Fibroblast of skin of back (primary cell): ENCODE data around the gene NEK1.

Experiments
- DNase-seq: peaks from one replicate; pipeline ENCODE4 v3.0.0-alpha.2; 2013

The NEK1 gene

DNA sequence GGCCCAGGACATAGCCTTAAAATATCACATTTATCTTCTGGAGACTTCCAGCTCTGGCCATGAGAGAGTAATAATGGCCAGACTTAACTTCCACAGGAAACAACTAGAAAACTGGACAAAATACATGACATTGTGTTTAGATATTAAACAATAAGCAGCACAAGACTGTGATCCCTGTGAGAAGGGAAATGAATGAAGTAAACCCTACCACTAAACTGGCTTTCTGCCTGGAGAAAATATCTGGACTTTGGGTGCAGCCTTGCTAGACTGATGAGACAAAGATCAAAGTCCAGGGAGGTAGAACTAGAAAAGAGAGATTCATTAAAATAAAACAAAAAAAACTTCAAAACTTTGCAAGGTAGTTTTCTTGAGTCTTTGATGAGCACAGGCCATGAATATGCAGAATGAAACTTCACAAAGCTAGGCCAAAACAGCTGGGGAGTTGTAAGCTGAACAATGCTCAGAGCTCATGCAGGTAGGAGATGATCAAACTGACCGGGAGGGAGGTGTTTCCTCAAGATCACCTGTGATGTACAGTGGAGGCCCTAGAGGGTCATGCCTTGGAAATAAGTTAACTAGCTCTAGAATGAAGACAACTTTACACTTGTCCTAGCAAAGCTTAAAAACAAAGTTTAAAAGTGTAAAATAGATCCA lies 194.6 kb downstream of the NEK1 start:
- DNase-seq: no peak

DNA sequence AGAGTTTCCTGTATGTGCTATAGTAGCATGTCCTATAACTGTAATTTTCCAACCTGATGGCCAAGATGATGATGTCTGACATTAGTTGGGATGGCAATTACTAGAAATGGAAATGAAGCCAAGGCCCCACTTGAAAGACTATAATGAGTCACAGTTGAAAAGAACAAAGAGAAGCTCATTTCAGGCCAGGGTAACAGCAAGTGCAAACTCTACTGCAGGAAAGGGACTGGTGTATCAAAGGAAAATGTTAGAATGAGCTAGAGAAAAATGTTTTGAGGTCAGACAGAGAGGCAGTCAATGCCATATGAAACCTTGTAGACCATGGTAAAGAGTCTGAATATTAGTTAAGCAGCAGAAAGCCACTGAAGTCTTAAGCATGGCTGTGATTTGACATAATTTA lies 195.4 kb downstream of the NEK1 start:
- no peak for DNase-seq

DNA sequence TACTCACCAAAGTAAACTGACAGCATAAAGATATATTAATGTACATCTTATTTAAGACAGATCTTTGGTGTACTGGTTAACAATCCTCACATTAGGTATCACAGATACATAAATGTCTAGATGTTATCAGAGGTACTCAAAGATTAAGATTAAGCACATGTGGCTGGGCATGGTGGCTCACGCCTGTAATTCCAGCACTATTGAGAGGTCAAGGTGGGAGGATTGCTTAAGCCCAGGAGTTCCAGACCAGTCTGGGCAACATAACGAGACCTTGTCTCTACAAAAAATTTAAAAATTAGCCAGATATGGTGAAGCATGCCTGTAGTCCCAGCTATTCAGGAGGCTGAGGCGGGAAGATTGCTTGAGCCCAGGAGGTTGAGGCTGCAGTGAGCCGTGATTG lies 195.9 kb downstream of the NEK1 start:
- DNase-seq: no peak

DNA sequence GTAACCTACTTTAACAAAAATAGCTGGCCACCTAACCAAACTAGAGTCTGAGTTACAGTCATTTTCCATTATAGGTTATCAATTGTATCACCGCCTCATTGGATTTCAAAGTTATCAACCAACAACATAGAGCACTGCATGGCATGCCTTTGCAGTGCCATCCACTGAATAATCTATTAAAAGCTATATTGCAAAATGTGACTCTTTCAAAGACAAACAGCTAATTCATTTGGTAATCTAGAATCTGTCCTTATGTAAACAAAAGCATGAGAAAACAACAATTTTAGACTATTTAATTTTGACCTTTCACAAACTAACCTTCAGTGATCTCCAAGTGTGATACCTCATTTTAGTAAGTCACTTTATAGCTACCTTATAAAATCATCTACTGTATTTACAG lies 197.5 kb downstream of the NEK1 start:
- no peak for DNase-seq

DNA sequence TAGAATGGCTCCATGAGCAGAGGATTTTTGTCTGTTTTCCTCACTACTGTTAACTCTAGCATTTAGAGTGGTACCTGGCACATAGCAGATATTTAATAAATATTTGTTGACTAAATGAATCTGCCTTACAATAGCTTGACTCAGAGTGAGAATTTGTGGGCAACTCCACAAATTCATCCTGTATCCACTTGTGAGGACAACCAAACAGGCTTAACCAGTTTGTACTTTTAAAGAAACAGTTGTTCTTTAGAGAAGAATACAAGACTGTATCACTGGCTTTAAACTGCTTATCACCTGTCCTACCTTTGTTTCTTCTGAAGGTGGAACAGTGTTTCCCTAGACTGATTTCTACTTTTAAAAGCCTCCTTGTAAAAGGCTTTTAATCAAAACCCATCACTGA lies 200.3 kb downstream of the NEK1 start:
- no peak for DNase-seq

DNA sequence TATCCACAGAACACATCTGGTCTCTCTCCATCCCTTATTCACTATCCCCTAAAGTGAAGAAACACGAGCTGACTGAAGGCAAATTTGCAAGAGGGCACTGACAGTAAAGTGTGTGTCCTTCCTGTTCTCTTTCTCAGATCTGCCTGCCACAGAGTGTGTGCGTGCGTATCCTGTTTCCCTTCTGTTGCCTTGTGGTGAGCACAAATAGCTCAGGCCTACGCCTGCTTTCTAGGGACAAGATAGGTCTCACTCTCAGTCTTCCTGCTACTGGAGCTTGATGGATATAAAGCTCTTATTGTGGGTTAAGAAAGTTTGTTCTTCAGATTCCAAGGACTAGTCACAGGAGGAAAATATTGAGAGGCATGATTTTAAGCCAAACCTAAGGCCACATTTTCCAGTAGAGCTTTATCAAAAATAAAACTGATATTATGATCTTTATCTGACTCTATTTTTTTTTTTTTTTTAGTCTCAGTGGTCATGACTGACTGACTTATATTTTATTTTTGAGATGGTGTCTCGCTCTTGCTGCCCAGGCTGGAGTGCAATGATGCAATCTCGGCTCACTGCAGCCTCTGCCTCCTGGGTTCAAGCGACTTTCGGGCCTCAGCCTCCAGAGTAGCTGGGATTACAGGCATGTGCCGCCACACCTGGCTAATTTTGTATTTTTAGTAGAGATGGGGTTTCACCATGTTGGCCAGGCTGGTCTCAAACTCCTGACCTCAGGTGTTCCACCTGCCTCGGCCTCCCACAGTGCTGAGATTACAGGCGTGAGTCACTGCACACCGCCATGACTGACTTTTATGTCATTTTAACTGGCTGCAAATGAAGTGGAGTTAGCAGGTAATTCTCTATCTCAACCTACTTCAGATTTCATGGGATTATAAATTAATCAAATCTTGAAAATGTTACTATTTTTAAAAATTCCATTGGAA lies 201.3 kb downstream of the NEK1 start:
- DNase-seq: peak; percentile 92

DNA sequence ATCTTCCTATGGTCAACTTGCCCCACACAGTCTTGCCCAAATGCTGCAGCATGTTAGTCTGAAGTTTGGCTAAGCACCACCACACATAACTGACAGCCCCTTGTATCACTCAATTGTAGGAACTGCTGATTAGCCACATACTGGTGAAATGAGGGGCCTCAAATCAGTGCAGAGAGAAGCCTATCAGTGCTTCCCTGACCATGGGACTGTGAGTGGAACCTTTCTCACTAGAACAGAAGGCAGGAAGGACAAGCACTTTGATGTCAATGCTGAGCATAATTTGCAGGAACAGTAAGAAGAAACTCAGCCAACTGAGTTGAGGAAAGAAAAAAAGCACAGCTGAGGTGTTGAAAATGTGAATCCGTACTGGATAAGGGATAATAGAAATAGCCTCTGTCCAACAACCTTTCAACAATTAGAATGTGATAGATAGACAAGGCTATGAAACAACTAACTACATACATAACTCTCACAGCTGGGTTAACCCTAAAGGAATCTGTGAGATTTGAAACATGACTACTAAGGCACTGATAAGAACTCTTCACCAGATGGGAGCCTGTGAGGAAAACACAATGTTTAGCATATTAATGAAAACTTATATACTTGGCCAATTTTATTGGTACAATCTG lies 205.1 kb downstream of the NEK1 start:
- DNase-seq: peak; percentile 32

DNA sequence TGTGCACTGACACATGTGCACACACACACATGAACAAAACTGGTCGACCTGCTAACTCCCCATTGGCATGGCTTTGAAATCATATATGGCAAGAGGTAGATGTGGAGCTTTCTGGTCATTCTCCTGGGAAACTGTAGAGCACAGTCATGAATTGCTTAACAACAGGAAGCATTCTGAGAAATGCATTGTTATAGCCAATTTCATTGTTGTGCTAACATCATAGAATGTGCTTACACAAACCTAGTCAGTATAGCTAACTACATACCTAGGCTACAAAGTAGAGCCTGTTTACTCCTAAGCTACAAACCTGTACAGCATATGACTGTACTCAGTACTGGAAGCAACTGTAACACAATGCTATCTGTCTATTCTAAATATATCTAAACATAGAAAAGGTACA lies 207.4 kb downstream of the NEK1 start:
- no peak for DNase-seq

DNA sequence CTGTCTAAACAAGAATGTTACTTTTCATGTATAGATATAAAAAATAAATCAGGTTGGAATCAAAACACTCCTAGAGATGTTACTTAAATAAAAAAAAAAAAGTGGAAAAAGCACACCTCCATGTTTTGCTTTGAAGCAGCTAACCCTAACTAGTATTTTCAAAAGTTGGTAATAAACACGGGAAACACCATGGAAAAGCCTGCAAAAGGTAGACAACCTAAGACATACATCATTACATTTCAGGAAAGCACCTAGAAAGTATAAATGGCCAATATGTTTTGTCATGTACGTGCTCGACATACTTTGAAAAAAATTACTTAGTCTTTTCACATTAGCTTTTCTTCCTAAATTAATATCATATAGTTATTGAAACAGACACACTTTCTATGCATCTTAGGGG lies 211.6 kb downstream of the NEK1 start:
- DNase-seq: no peak

DNA sequence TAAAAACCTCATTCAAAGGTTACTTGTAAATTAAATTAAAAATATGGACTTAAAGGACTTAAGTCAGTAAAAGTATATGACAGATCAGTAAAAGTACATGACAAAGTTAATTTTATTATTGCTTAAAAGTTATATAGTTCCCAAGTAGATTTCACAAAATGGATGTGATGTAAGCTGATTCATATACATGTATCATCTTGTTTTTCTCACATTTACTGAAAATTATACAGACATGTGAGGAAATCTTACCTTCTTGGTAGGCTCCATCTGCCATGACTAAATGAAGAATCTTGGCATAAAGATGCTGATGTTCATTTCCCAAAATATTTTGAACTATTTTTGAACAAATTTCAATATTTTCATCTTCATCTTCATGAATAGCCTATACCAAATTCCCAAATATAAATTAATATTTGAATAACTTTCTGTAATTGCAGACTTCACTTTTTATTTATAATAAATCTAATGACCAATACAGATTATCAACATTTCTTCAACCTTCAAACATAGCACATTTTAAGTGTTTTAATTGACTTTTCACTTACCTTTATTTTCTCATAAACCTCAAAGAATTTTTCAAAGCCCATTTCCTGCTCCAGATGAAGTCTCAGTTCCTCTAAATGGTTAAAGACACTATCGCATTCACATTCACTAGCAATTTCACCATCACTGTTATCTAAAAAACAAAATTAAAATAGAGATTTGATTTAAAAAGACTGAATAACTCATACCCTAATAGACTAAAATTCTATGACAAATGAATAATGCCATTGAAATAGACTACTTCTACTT lies 212.2 kb downstream of the NEK1 start:
- no peak for DNase-seq

DNA sequence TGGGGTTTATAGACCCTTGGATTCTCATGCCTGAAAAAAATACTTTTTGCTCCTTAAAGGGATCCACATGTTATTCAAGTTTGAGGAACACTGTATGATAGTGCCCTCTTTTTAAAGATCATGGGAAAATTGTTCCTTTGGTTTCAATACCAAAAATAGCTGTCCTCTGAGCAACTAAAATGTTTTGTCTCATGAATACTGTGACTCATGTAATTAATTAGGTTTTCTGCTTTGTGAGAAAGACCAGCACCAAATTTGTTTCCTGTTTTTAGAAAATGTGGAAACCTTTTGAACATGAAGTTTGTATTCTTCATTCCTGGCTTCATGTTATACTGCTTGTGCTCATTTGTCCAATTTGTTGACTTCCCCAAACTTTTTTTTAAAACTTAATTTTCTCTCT lies 214.1 kb downstream of the NEK1 start:
- DNase-seq: peak; percentile 91

DNA sequence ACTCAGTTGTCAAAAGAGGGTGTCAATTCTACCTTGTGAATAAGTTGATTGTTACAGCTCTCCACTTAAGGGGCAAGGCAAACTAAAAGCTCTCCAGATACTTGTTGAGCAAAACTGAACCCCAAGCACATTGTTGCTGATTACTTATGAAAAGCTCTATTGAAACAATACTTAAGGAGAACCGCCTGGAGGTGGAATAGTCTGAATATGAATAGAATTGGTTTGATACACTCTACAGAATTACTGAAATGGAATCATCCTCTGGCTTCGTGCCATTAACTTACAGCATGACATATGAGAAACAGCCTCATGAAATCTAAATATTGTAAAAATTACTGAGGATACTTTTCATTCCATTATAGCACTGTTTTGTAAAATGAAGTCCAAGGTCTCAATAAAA lies 214.6 kb downstream of the NEK1 start:
- peak; percentile 85 for DNase-seq

DNA sequence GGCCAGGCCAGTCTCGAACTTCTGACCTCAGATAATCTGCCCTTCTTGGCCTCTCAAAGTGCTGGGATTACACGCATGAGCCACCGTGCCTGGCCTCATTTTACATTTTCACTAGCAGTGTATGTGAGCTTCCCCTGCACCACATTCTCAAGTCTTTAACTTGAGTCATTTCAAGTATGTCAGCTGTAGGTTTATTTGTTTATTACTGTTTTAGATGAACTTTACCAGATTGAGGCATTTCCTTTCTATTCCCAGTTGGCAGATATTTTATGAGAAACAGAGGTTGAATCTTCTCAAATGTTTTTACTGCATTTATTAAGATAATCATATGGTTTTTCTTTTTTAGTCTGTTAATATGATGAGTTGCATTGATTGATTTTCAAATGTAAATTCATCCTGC lies 227.0 kb downstream of the NEK1 start:
- DNase-seq: peak; percentile 77

DNA sequence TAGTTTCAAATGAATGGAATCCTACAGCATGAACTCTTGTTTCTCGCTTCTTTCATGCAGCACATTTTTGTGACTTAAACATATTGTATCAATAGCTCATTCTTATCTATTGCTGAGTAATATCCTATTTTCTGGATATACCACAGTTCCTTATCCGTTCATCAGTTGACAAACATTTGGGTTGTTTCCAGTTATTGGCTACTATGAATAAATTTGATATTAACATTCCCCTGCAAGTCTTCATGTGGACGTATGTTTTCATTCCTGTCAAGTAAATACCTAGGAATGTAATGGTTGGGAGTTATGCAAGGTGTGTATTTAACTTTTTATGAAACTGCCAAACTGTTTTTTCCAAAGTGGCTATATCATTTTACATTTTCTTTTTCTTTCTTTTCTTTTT lies 227.6 kb downstream of the NEK1 start:
- no peak for DNase-seq

DNA sequence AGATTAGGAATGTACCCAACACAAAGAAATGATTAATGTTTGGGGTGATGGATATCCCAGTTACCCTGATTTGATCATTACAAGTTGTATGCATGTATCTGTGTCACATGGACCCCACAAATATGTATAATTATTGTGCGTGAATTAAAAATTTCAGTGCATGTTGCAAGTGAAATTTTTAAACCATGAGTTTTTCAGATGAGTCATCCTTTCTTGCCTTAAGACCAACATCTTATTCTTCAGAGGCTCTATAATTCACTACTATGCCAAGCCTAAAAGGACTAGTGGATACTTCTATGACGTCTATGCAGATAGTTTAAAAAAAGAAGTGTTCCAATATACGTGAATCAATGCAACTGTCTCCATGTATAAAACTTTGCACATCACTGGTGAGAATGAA lies 228.7 kb downstream of the NEK1 start:
- DNase-seq: peak; percentile 91

DNA sequence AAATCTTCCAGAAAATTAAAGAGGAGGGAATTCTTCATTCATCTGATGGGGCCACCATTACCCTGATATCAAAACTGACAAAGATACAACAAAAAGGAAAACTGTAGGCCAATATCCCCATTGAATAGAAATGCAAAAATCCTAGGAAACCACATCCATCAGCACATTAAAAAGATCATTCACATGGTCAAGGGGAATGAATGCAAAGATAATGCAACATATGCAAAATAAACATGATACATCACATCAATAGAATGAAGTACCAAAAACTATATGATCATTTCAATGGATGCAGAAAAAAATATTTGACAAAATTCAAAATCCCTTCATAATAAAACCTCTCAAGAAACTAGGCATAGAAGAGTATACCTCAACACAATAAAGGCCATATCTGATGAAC lies 232.7 kb downstream of the NEK1 start:
- no peak for DNase-seq

DNA sequence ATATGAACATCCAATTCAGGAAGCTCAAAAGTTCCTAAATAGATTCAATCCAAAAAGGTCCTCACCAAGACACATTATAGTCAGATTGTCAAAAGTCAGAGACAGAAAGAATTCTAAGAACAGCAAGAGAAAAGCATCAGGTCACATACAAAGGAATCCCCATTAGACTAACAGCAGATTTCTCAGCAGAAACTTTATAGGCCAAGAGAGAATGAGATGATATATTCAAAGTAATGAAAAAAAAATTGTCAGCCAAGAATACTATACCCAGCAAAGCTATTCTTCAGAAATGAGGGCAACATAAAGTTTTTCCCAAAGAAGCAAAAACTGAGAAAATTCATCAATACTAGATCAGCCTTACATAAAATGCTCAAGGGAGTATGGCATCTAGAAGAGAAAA lies 235.0 kb downstream of the NEK1 start:
- DNase-seq: no peak

DNA sequence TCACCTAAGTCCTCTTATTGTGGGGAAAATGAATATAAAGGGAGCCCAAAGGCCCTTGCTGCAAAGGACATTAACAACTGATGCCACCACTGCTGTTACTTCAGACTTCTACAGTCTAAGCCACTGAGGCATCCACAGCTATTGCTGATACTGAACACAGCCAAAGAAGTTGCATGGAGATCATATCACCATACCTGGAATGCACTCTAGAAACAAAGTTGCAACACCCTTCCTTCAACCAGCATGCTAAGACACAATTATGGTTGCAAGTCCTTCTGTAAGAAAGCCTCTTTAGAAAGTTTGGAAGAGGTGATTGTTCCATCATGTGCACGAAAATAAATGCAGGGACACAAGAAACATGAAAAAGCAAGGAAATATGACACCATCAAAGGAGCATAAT lies 236.0 kb downstream of the NEK1 start:
- DNase-seq: no peak

DNA sequence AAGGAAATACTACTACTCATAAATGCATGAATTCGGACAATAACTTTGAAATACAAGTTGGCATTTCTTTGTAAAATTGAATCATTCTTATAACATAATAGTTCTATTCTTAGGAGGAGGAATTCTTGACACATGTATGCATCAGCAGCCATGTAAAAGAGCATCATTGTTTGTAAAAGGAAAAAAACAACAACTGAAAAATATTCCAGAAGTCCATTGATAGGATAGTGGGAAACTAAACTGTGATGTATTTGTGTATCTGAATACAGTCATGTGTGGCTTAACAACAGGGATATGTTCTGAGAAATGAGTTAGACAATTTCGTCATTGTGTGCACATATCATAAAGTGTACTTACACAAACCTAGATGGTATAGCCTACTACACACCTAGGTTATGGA lies 239.6 kb downstream of the NEK1 start:
- DNase-seq: no peak

DNA sequence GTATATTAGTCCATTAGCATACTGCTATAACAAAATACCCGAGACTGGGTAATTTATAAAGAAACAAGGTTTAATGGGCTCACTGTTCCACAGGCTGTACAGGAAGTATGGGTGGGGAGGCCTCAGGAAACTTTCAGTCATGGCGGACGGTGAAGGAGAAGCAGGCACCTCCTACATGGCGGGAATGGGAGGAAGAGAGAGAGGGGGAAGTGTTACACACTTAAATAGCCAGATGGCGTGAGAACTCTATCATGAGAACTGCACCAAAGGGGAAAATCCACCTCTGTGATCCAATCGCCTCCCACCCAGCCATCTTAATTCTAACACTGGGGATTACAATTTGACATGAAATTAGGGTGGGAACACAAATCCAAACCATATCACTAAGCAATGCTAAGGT lies 242.7 kb downstream of the NEK1 start:
- no peak for DNase-seq

DNA sequence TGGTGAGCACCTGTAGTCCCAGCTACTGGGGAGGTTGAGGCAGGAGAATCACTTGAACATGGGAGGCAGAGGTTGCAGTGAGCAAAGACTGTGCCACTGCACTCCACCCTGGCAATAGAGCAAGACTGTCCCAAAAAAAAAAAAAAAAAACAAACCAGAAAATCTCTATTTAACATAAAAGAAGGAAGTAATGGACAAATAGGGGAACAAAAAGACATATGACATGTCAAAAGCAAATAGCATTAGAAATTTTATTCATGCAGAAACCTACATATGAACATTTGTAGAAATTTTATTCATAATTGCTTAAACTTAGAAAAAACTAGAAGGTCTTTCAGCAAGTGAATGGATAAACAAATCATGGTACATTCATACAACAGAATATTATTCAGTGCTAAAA lies 244.6 kb downstream of the NEK1 start:
- DNase-seq: no peak

DNA sequence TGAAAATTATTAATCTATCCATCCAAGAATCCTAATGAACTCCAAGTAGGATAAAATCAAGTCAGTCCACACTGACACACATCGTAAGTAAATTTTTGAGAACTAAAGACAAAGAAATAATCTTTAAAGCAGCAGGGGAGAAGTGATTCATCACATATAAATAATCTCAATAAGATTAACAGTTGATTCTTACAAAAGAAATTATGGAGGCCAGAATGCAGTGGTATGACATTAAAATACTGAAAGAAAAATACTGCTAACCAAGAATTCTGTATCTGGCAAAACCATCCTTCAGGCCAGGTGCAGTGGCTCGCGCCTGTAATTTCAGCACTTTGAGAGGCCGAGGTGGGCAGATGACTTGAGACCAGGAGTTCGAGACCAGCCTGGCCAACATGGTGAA lies 245.6 kb downstream of the NEK1 start:
- no peak for DNase-seq

DNA sequence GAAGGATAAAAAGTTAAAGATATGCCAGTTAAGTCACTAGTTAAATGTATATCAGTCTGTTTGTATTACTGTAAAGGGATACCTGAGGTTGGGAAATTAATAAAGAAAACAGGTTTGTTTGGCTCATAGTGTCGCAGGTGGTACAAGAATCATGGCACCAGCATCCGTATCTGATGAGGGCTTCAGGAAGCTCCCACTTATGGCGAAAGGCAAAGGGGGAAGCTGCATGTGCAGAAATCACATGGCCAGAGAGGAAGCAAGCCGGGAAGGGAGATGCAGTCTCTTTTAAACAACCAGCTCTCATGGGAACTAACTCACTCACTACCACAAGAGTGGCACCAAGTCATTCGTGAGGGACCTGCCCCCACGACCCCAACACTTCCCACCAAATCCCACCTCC lies 249.8 kb downstream of the NEK1 start:
- DNase-seq: no peak
